GM18498 (cell line): ENCODE data around the gene OR2F1.
"Not testable (repeated sequence)": the region's sequence is repeated elsewhere in the genome, so short reads cannot be mapped to it uniquely, and the experiment has no call there.

Source experiments
- ATAC-seq: cut with Tn5 transposase; IDR thresholded peaks from one replicate; pipeline ENCODE4 v1.9.1; 2021; ENCODE audit warnings: mild to moderate bottlenecking, moderate library complexity; ENCODE audit not compliant: unreplicated experiment

Gene OR2F1

GRCh38 chr7:144006029-144006691, 51.5 kb downstream of the OR2F1 start:
- no peak for ATAC-seq

DNA sequence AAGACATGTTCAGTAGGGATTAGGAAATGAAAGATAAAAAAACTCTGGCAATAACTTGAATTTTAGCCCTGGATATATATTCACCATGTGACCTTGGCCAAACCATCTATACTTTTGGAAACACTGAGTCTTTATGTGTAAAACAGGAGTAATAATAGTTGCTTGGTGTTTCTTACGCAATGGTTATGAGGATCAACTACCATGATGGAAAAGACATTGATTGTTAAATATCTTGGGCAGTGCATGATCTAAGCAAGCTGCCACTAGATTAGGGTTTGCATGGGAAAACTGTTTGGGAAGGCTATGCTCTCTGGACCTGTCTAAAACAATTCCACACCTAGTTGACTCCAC, 52.0 kb downstream of the OR2F1 start:
- ATAC-seq: no peak

DNA sequence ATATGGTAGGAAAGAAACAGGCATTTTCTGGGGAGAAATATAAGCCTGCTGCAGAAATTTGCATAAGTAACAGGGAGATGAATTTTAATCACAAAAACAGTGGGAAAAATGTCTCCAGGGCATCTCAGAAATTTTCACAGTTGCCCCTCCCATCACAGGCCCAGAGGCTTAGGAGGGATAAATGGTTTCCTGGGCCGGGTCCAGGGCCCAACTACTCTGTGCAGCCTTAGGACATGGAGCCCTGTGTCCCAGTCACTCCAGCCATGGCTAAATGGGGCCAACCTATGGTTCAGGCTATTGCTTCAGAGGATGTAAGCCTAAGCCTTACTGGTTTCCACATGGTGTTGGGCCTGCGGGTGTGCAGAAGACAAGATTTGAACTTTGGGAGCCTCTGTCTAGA, 54.7 kb downstream of the OR2F1 start:
- ATAC-seq: no peak

- not testable (repeated sequence) for ATAC-seq
Measured at GRCh38 chr7:144010061-144010460, 55.4 kb downstream of the OR2F1 start.

- ATAC-seq: not testable (repeated sequence)
Measured at GRCh38 chr7:144010821-144011220, 56.2 kb downstream of the OR2F1 start.

DNA sequence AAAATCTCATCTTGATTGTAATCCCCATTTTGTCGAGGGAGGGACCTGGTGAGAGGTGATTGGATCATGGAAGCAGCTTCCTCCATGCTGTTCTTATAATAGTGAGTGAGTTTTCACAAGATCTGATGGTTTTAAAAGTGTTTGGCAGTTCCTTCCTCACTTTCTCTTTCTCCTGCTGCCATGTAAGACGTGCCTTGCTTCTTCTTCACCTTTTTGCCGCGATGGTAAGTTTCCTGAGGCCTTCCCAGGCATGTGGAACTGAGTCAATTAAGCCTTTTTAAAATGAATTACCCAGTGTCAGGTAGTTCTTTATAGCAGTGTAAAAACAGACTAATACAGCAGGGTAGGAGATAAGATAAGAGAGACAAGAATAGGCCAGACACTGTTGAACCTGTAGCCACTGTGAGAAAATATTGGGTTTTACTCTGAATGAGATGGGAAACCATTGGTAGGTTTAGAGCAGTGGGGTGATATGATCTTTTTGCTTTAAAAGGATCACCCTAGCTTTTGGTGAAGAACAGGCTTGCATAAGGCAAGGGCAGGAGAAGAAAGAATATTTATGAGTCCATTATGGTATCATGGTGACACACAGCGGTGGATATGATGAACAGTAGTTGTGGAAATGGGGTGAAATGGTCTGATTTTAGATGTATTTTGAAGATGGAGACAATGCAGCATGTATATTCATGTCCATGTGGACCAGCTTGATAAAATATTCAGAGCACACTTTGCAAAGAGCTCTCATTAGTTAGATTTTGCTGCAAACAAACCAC, 57.0 kb downstream of the OR2F1 start:
- ATAC-seq: no peak
